Nephron (organoid): ENCODE measurements around the gene ARMS2.

Source experiments
- H3K27ac Mint-ChIP-seq, 3 experiments: 2 replicates each; pipeline ENCODE4 v1.8.0; 2020; ENCODE audit warnings: mixed read lengths in 3 of 3, mild to moderate bottlenecking in 2 of 3, moderate library complexity in 1 of 3
- H3K27me3 Mint-ChIP-seq: 2 replicates; pipeline ENCODE4 v1.8.0; 2021; ENCODE audit warnings: low read depth, mild to moderate bottlenecking, moderate library complexity, mixed read lengths
- H3K36me3 Mint-ChIP-seq: 2 replicates; pipeline ENCODE4 v1.8.0; 2020; ENCODE audit warnings: low read depth, mixed read lengths
- H3K4me1 Mint-ChIP-seq: 2 replicates; pipeline ENCODE4 v1.8.0; 2020; ENCODE audit warnings: mixed read lengths
- H3K4me3 Mint-ChIP-seq, 3 experiments: 2 replicates each; pipeline ENCODE4 v1.8.0; 2020; ENCODE audit warnings: mild to moderate bottlenecking in 3 of 3, mixed read lengths in 3 of 3, moderate library complexity in 2 of 3
- H3K9me3 Mint-ChIP-seq: 2 replicates; pipeline ENCODE4 v1.8.0; 2020; ENCODE audit warnings: mixed read lengths
- CTCF ChIP-seq, 3 experiments: fragments of 200-600 bp; sonication (generic); IDR thresholded peaks; one replicate each; pipeline ENCODE4 v1.5.0; 2021; ENCODE audit warnings: antibody characterized with exemption in 3 of 3; ENCODE audit not compliant: unreplicated experiment in 3 of 3

The ARMS2 gene

DNA sequence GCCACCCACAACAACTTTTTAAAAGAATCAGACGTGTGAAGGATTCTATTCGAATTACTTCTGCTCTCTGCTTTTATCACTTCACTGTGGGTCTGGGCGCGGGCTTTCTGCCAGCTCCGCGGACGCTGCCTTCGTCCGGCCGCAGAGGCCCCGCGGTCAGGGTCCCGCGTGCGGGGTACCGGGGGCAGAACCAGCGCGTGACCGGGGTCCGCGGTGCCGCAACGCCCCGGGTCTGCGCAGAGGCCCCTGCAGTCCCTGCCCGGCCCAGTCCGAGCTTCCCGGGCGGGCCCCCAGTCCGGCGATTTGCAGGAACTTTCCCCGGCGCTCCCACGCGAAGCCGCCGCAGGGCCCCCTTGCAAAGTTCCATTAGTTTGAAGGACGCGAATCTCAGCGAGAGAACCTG lies 6.4 kb downstream of the ARMS2 start:
- Mint-ChIP-seq H3K4me3 (peak overlapping the region; percentile 62 to 81 (median 75)), H3K4me1 (peaks cover 35% of the 10 kb centered on the region), H3K36me3 (no peaks in the 10 kb centered on the region), H3K27ac (peak overlapping the region in 2 of 3 experiments; percentile 56 to 59), H3K9me3 (no peaks in the 10 kb centered on the region), H3K27me3 (peaks cover 74% of the 10 kb centered on the region)
- TF ChIP-seq CTCF (IDR thresholded peaks at IDR 0.05; ENCODE audit: unreplicated experiment in 3 of 3), result no peak

GRCh38 chr10:122461367-122461728 lies 6.9 kb downstream of the ARMS2 start, which contains the start of gene HTRA1:
HTRA1 (plus strand) TSS chr10:122461553; CDS start chr10:122461653, 100 bp downstream.
- no peak for TF ChIP-seq CTCF (IDR thresholded peaks at IDR 0.05; ENCODE audit: unreplicated experiment in 3 of 3)
- Mint-ChIP-seq H3K27me3 (peaks cover 78% of the 10 kb centered on the region), H3K27ac (peak within 1 kb of the TSS; percentile 59 to 92 (median 88)), H3K4me1 (peaks cover 35% of the 10 kb centered on the region), H3K4me3 (peak within 1 kb of the TSS; percentile 92 to 96 (median 93)), H3K36me3 (no peaks in the 10 kb centered on the region), H3K9me3 (no peaks in the 10 kb centered on the region)

GRCh38 chr10:122461729-122462532 lies 7.5 kb downstream of the ARMS2 start:
- peak overlapping the region; percentile 92 to 96 (median 93) for H3K4me3 Mint-ChIP-seq
- H3K27me3 Mint-ChIP-seq, result peaks cover 78% of the 10 kb centered on the region
- no peaks in the 10 kb centered on the region for H3K9me3 Mint-ChIP-seq
- peak overlapping the region; percentile 26 to 92 (median 88) for H3K27ac Mint-ChIP-seq
- no peaks in the 10 kb centered on the region for H3K36me3 Mint-ChIP-seq
- no peak for TF ChIP-seq CTCF (IDR thresholded peaks at IDR 0.05; ENCODE audit: unreplicated experiment in 3 of 3)
- peaks cover 35% of the 10 kb centered on the region for H3K4me1 Mint-ChIP-seq

GRCh38 chr10:122462533-122463465 lies 8.3 kb downstream of the ARMS2 start:
- Mint-ChIP-seq H3K9me3 (no peaks in the 10 kb centered on the region), H3K27ac (peak overlapping the region; percentile 26 to 92 (median 88)), H3K4me3 (peak overlapping the region; percentile 92 to 96 (median 93)), H3K4me1 (peaks cover 35% of the 10 kb centered on the region), H3K36me3 (no peaks in the 10 kb centered on the region), H3K27me3 (peaks cover 81% of the 10 kb centered on the region)
- TF ChIP-seq CTCF (IDR thresholded peaks at IDR 0.05; ENCODE audit: unreplicated experiment in 3 of 3), result no peak

GRCh38 chr10:122463466-122464249 lies 9.2 kb downstream of the ARMS2 start:
- Mint-ChIP-seq H3K9me3 (no peaks in the 10 kb centered on the region), H3K27ac (peak overlapping the region in 1 of 3 experiments; percentile 92), H3K4me3 (peak overlapping the region; percentile 92 to 96 (median 93)), H3K36me3 (no peaks in the 10 kb centered on the region), H3K27me3 (peaks cover 81% of the 10 kb centered on the region), H3K4me1 (peaks cover 30% of the 10 kb centered on the region)
- TF ChIP-seq CTCF (IDR thresholded peaks at IDR 0.05; ENCODE audit: unreplicated experiment in 3 of 3), result no peak
